Neural progenitor cell (in vitro differentiated cells): ENCODE measurements around the gene DCTN2.

Experiments used
- EZH2 ChIP-seq: fragments of 200-600 bp; sonication (generic); IDR thresholded peaks from 2 replicates; pipeline ENCODE4 v1.6.1; 2017; ENCODE audit warnings: antibody characterized with exemption, mild to moderate bottlenecking, moderate library complexity
- EZH2phosphoT487 ChIP-seq: fragments of 200-600 bp; sonication (generic); IDR thresholded peaks from 2 replicates; pipeline ENCODE4 v1.6.1; 2017; ENCODE audit warnings: antibody characterized with exemption
- TF ChIP-seq, protein P1 (sequence below): fragments of 200-600 bp; sonication (generic); IDR thresholded peaks from 2 replicates; pipeline ENCODE4 v1.5.1; 2017; ENCODE audit warnings: antibody characterized with exemption, mild to moderate bottlenecking

DNA sequence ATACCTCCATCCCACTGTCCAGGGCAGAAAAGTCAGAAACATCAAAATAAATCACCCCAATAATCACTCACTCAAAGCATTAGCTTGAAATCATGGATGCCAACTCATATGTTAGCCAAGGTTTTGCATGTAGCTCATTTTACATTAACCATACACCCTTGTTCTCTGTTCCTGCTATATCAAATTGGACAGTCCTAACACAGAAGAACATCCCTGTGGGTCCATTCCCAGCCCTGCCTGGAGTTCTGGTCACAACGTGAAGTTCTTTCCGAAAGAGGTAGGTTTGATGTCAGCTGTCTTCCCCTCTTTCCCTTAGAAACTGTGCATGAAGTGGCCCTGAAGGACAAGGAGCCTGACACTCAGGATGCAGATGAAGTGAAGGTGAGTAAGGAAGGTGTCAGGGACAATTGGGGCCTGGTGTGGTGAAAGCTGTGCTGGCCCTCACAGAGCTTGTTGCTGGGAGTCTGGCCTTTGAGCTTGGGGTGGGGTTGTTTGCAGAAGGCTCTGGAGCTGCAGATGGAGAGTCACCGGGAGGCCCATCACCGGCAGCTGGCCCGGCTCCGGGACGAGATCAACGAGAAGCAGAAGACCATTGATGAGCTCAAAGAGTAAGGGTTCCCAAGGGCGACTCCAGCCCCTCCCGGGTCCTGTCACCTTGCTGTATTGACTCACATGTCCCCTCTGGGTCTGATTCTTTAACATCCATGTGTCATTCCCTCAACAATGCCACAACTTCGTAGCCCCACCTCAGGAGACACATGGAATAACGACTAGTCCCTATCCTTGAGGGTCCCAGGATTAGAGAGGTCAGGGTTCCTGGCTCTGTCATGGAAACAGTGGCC, 29.0 kb upstream of the DCTN2 start:
- TF ChIP-seq, protein P1, sequence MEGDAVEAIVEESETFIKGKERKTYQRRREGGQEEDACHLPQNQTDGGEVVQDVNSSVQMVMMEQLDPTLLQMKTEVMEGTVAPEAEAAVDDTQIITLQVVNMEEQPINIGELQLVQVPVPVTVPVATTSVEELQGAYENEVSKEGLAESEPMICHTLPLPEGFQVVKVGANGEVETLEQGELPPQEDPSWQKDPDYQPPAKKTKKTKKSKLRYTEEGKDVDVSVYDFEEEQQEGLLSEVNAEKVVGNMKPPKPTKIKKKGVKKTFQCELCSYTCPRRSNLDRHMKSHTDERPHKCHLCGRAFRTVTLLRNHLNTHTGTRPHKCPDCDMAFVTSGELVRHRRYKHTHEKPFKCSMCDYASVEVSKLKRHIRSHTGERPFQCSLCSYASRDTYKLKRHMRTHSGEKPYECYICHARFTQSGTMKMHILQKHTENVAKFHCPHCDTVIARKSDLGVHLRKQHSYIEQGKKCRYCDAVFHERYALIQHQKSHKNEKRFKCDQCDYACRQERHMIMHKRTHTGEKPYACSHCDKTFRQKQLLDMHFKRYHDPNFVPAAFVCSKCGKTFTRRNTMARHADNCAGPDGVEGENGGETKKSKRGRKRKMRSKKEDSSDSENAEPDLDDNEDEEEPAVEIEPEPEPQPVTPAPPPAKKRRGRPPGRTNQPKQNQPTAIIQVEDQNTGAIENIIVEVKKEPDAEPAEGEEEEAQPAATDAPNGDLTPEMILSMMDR = no peak
- no peak for TF ChIP-seq EZH2
- TF ChIP-seq EZH2phosphoT487 = no peak
